Glutamatergic neuron (in vitro differentiated cells): ENCODE data around the gene MYL10. TPM values are rescaled to one million over a fixed set of nuclear protein-coding genes. Genes with fewer than 3 reads are reported as not detected.

Source experiments
- DNase-seq: peaks from one replicate; pipeline ENCODE4 v3.0.0; 2022
- H3K27ac Mint-ChIP-seq: one replicate; pipeline ENCODE4 v1.8.0; 2020; ENCODE audit warnings: mild to moderate bottlenecking, mixed read lengths, inconsistent platforms; ENCODE audit not compliant: unreplicated experiment
- H3K27me3 Mint-ChIP-seq: one replicate; pipeline ENCODE4 v1.8.0; 2020; ENCODE audit warnings: mild to moderate bottlenecking, moderate library complexity, mixed read lengths, inconsistent platforms; ENCODE audit not compliant: unreplicated experiment
- H3K36me3 Mint-ChIP-seq: one replicate; pipeline ENCODE4 v1.8.0; 2020; ENCODE audit warnings: mild to moderate bottlenecking, mixed read lengths, inconsistent platforms; ENCODE audit not compliant: unreplicated experiment
- H3K4me1 Mint-ChIP-seq: one replicate; pipeline ENCODE4 v1.8.0; 2020; ENCODE audit warnings: mild to moderate bottlenecking, low read depth, mixed read lengths, inconsistent platforms; ENCODE audit not compliant: unreplicated experiment
- H3K4me3 Mint-ChIP-seq: one replicate; pipeline ENCODE4 v1.8.0; 2020; ENCODE audit warnings: mild to moderate bottlenecking, mixed read lengths, inconsistent platforms; ENCODE audit not compliant: unreplicated experiment
- H3K9me3 Mint-ChIP-seq: one replicate; pipeline ENCODE4 v1.8.0; 2020; ENCODE audit warnings: mild to moderate bottlenecking, moderate library complexity, mixed read lengths, inconsistent platforms; ENCODE audit not compliant: unreplicated experiment
- total RNA-seq: library from RNA; stranded (reverse); fragmentation: NEBNext Ultra II Directional; extraction: Animal tissue kit (Norgen Biotek cat#: 25700); gene quantifications from one replicate; pipeline ENCODE4 v1.2.1, GENCODE V29; 2021; ENCODE audit not compliant: unreplicated experiment
- TF ChIP-seq, protein P1 (sequence below): fragments of 200-600 bp; sonication (generic); IDR thresholded peaks from one replicate; pipeline ENCODE4 v1.5.0; 2021; ENCODE audit not compliant: partially characterized antibody, unreplicated experiment

The MYL10 gene
- total RNA-seq, 1 donor from 2014 or later, result not detected

GRCh38 chr7:101586906-101587677 lies 42.0 kb downstream of the MYL10 start:
- TF ChIP-seq, protein P1, sequence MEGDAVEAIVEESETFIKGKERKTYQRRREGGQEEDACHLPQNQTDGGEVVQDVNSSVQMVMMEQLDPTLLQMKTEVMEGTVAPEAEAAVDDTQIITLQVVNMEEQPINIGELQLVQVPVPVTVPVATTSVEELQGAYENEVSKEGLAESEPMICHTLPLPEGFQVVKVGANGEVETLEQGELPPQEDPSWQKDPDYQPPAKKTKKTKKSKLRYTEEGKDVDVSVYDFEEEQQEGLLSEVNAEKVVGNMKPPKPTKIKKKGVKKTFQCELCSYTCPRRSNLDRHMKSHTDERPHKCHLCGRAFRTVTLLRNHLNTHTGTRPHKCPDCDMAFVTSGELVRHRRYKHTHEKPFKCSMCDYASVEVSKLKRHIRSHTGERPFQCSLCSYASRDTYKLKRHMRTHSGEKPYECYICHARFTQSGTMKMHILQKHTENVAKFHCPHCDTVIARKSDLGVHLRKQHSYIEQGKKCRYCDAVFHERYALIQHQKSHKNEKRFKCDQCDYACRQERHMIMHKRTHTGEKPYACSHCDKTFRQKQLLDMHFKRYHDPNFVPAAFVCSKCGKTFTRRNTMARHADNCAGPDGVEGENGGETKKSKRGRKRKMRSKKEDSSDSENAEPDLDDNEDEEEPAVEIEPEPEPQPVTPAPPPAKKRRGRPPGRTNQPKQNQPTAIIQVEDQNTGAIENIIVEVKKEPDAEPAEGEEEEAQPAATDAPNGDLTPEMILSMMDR, result no peak
- Mint-ChIP-seq H3K27ac (no peak overlapping the region), H3K27me3 (peaks cover 8% of the 10 kb centered on the region), H3K9me3 (peaks cover 3% of the 10 kb centered on the region), H3K4me3 (no peak overlapping the region), H3K4me1 (no peaks in the 10 kb centered on the region), H3K36me3 (no peaks in the 10 kb centered on the region)
- no peak for DNase-seq

- peaks cover 7% of the 10 kb centered on the region for H3K27me3 Mint-ChIP-seq
- H3K4me1 Mint-ChIP-seq, result no peaks in the 10 kb centered on the region
- H3K4me3 Mint-ChIP-seq, result no peak overlapping the region
- DNase-seq, result no peak
- no peaks in the 10 kb centered on the region for H3K36me3 Mint-ChIP-seq
- H3K27ac Mint-ChIP-seq, result no peak overlapping the region
- H3K9me3 Mint-ChIP-seq, result peaks cover 2% of the 10 kb centered on the region
- TF ChIP-seq, protein P1, result no peak
Observed at GRCh38 chr7:101586078-101586905, 42.8 kb downstream of the MYL10 start.

GRCh38 chr7:101582971-101583370 lies 46.1 kb downstream of the MYL10 start:
- Mint-ChIP-seq H3K27me3 (peaks cover 7% of the 10 kb centered on the region), H3K4me1 (no peaks in the 10 kb centered on the region), H3K9me3 (peaks cover 2% of the 10 kb centered on the region), H3K4me3 (no peak overlapping the region), H3K36me3 (no peaks in the 10 kb centered on the region), H3K27ac (no peak overlapping the region)
- DNase-seq, result no peak
- TF ChIP-seq, protein P1, result no peak

- TF ChIP-seq, protein P1, result no peak
- Mint-ChIP-seq H3K9me3 (peaks cover 2% of the 10 kb centered on the region), H3K4me1 (no peaks in the 10 kb centered on the region), H3K27me3 (peaks cover 3% of the 10 kb centered on the region), H3K36me3 (no peaks in the 10 kb centered on the region), H3K27ac (no peak overlapping the region), H3K4me3 (no peak overlapping the region)
- no peak for DNase-seq
Observed at GRCh38 chr7:101581891-101582290, 47.2 kb downstream of the MYL10 start.

- Mint-ChIP-seq H3K4me3 (no peak overlapping the region), H3K36me3 (no peaks in the 10 kb centered on the region), H3K9me3 (peaks cover 4% of the 10 kb centered on the region), H3K27me3 (peaks cover 2% of the 10 kb centered on the region), H3K4me1 (no peaks in the 10 kb centered on the region), H3K27ac (no peak overlapping the region)
- no peak for DNase-seq
- TF ChIP-seq, protein P1, result no peak
Observed at GRCh38 chr7:101580596-101580995, 48.5 kb downstream of the MYL10 start.
